GM10847 (cell line): Measurements from ENCODE around the gene ANKRD65.

Source experiments
- POLR2A ChIP-seq: IDR thresholded peaks from 2 replicates; pipeline ENCODE4 v1.6.1; 2011; ENCODE audit not compliant: insufficient read length; ENCODE audit errors: extremely low read depth

The ANKRD65 gene

DNA sequence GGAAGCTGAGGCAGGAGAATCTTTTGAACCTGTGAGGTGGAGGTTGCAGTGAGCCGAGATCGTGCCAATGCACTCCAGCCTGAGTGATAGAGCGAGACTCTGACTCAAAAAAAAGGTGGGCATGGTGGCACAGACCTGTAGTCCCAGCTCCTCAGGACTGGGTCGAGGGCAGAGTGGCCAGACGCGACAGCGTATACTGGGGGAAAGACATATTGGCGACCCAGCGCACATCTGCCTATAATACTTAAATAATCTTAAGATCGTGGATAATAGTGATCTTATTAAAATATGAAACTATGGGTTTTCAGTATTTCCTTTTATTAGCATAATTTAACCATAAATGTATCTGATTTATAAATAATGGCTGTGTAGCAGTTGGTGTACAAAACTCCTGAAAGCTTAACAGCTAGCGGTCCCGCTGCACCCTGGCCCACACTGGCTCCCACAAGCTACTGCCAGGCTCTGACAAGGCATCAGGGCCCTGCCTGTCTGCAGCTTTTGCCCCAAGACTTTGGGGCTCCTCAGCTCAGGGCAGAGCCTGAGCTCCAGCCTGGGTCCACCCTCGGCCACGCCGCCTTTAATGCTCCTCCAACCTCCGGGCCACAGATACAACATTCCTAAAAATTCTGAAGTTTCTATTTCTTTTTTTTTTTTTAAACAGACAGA, 43.4 kb downstream of the ANKRD65 start:
- TF ChIP-seq POLR2A, result no peak

DNA sequence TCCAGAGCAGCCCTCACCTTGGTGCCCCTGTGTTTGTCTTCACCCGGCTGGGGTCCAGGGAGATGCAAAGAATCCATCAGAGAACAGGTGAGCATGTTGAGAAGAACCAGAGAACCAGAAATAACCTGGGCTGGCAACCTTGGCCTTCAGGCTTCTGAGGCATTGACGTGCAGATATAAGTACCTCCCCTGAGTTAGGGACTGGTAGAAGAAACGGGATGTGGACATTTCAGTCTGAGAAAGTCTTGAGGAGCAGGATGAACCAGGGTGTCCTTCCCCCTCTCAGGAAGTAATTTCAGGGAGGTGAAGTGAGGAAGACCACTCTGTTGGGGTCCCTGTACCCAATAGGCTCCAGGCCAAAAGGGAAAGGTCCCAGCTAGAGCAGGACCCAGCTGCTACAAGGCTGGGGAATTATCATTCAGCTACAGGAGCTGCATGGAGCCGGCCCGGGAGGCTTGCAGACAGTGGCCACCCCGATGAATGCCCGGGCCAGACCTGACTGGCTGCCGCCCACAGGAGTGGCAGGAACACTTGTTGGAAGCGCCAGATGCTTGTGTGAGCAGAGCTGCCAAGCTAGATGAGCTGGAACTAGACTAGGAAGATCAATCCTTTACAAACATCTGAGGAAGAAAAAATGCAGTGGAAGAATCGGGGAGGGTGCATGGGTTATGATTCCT, 44.4 kb downstream of the ANKRD65 start:
- TF ChIP-seq POLR2A, result no peak

DNA sequence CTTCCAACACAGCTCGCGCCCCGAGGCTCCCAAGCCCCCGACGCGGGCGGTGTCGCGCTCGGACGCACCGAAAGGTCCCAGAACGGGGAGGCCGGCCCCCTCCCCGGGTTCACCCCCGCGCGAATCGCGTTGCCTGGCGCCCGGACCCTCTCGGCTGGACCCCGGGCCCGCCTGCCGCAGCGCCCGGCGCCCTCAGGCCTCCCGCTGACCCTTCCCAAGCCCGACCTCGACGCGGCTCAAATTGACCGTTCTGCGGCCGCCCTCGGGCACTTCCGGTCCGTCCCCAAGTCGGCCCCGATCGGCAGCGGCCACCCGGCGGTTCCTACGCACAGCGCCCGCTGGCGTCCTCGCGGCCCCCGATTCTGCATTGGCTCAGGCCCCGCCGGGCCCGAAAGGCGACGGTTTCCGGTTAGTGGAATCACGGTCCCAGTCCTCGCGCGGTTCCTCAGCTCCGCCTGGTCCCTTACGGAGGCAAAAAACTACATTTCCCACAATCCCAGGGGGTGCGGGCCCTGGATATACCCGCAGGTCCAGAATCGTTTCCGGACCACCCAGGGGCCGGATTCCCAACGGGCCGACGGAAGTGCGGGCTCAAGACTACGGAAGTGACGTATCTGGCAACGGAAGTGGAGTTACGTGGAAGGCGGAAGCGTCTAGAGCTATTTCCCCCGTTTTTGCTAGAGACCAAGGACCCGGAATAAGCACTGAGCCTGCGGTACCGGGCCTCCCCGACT, 46.0 kb downstream of the ANKRD65 start, which contains the start of gene AURKAIP1:
AURKAIP1 (minus strand) TSS at position 279 of the 734 bp plus-strand sequence. CDS start 451 bp downstream, outside the sequence.
- TF ChIP-seq POLR2A, result peak; percentile 78

DNA sequence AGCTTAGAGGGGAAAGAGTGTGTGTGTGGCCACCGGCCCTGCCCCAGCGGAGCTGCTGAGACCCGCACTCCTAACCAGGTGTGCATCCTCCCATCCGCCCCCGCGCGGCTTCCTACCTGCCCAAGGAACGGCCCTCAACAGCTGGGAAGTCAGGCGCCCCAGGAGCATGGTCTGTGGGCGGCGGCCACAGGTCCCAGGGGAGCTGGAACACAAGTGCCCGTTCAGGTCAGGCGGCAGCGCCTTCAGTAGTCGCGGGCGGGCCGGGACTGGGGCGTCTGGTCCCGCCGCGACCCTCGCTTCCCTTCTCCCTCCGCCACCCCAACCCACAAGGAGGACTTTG, 46.5 kb downstream of the ANKRD65 start:
- no peak for TF ChIP-seq POLR2A

DNA sequence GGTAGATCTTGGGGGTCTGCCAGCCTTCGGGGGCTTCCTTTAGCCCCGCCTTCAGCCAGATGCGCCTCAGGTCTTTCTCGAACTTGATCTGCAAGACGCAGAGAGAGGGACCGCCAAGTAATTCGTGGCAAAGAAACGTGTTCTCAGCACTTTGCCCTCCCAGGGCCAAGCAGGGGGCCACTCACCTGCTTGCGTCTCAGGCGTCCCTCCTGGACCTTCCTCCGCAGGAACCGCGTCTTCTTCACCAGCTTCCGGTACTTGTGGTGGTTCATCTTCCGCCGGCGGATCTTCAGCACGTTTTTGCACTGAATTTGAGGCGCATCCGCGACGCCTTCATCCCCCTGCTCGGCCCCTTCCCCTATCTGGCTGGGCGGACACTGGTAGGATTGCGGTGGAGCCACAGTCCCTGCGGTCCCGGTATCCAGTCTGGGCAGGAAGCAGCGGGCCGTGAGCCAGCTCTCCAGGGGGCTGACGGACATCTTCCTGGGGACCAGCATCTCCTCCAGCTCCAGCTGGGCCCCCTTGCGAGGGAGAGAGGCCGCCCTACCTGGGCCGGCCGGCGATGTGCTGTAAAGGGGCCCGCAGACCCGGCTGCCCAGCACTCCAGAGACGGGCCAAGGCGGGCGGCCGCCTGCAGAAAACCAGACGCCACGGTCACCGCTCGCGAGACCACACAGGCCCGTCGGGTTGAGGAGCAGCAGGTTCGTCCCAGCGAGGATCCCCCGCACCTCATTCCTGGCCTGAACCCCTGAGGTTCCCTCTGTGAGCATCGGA, 47.1 kb downstream of the ANKRD65 start:
- TF ChIP-seq POLR2A, result no peak

DNA sequence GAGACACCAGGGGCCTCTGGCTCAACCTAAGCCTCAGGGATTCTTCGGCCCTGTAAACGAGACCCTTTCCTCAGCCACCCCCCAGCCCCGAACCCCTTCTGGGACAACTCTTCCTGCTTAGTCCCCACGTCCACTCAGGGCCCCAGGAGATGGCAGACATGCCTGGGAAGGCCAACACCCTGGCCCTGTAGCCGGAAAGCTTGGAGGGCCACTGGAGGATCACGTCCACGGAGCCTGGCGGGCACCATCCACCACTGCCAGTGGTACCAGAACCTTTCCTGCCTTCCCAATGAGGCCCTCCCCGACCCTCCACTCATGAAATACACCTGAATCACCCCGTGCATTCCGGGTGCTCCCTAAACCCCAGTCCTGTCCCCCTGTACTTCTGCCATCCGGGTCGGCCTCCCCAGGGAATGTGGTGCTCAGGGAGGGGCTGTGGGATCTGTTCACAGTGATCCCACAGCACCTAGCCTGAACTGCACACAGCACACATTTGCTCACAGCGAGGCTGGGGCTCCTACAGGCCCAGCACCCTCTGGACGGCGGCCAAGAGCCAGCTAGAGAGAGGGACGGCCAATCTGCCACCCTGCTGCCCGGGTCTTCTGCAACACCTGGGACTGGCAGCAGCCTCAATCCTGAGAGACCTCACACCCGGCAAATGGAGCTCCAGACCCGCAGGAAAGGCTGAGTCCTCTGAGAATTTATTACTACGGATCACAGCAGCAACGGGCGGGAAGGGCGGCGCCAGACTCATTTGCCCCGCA, 47.8 kb downstream of the ANKRD65 start:
- no peak for TF ChIP-seq POLR2A

DNA sequence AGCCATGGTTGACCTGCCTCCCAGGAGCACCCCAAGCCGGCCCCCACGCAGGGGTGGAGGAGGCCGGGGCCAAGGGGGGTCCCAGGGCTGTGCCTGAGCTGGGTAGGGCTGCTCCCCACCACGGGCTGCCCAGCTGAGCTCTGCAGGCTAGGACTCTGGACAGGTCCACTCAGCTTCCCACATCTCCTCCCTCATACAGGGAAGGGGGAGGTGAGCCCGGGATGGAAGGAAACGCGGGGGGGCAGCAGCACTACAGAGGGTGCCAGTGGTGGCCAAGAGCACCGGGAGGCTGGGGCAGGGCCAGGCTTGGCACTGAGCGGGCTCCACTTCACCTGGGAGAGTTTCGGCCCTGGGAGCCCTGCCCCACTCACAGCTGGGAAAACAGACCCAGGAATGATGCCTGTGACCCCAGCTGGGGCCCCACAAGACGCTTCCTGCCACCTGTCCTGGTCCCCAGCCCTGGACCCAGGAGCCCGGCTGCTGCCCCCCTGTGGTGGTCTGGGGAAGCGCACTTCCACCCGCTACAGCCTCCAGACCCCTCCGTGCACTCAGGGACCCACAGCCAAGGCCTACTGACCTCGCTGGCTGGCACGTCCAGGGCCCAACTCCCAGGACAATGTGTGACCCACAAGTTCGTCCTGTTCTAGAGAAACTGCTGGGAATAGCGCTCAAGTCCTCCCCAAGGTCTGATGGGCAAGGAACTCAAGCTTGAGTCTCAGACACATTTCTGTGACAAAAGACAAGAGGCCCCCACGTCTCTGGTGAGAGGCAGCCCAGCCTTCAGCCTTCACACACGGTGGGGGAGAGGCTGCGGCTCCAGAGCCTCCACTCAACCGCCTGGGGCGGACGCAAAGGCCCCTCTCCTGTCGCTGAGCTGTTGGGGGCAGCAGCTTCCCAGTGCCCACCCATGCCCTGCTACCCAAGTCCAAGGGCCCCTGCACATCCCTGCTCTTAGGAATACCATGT, 49.0 kb downstream of the ANKRD65 start:
- no peak for TF ChIP-seq POLR2A

DNA sequence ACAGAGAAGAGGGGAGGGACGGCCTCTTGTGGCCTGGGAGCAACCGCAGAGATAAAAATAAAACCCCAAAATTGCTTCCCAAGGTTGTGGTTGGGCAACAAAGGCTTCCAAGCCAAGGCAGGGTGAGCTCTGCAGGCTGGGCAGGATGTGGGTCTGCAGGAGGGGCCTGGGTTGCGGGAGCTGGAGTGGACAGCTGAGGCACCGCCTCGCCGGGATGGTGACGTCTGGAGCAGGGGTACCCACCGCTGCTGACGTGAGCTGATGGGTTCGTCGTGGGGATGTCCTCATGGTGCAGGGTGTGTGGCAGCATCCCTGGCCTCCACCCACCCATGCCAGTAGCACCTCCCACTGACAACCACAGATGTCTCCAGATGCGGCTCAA, 49.7 kb downstream of the ANKRD65 start:
- no peak for TF ChIP-seq POLR2A

DNA sequence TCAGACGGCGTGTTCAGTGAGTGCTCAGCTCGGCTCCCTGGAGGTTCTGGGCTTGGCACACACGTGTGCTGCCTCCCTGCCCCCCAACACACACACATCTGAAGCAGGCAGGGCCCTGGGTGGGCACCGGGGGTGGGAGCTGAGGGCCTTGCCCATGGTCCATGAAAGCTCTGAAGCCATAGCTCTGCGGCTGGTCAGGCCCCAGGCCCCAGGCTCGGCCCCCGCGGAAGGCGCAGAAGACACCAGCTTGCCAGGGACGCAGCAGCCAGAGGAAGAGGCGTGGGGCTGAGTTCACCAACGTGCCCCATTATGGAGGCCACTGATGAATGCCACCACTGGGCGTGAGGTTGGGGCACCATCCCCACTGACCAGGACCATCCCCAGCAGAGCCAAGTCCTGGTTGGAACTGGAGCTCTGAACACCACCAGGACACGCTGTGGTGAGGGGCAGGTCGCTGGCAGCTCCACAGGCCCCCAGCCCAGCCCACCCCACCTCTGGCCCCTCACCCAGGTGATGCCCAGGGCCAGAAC, 50.2 kb downstream of the ANKRD65 start:
- TF ChIP-seq POLR2A, result no peak
